PC-9 (cell line): ENCODE data around the gene SEC61G.

Experiments
- CTCF ChIP-seq: fragments of 200-600 bp; sonication (generic); conservative IDR thresholded peaks from 2 replicates; pipeline ENCODE4 v1.6.1; 2017; ENCODE audit warnings: mixed run types, antibody characterized with exemption, mild to moderate bottlenecking, moderate library complexity
- EZH2 ChIP-seq: fragments of 200-600 bp; sonication (generic); IDR thresholded peaks from 2 replicates; pipeline ENCODE4 v1.8.0; 2017; ENCODE audit warnings: antibody characterized with exemption, low read depth

DNA sequence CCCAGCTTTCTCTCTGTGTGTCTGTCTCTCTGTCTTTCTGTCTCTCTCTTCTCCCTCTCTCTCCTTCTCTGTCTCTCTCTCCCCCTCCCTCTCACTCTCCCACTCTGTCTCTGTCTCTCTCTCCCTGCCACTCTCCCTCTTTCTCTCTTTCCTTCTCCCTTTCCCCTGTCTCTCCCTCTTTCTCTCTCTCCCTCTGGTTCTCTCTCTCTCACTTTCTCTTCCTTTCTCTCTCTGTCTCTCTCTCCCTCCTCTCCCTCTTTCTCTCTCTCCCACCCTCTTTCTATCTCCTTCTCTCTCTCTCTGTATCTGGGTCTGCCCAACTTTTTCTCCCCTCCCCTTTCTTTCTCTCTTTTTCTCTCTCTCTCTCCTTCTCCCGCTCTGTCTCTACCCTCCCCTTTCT is 36.5 kb downstream of the SEC61G start:
- no peak for TF ChIP-seq CTCF
- TF ChIP-seq EZH2: no peak
